Measurements from ENCODE around the gene GAB3. TPM values are rescaled to one million over a fixed set of nuclear protein-coding genes. Genes with fewer than 3 reads are reported as not detected.

GAB3 gene
- total RNA-seq, 1 donor from 2014 or later: 2.9 TPM

GRCh38 chrX:154731184-154731583 is 19.7 kb downstream of the GAB3 start:
- no peak for DNase-seq (ENCODE audit: low spot score in 2 of 2)
- Histone ChIP-seq H3K4me1 (peaks cover 17 to 67% of the 10 kb centered on the region in 2 donors), H3K27me3 (no peaks in the 10 kb centered on the region), H3K9me3 (no peaks in the 10 kb centered on the region), H3K4me3 (no peak overlapping the region), H3K27ac (peak overlapping the region; percentile 80 to 81), H3K36me3 (no peaks in the 10 kb centered on the region)
- no peak for TF ChIP-seq CTCF (IDR thresholded peaks at IDR 0.05)
- intact Hi-C loops (cut with DNase I): no loop called here

GRCh38 chrX:154730253-154730891 is 20.5 kb downstream of the GAB3 start:
- intact Hi-C loops (cut with DNase I): no loop called here
- H3K36me3 ChIP-seq: no peaks in the 10 kb centered on the region
- H3K4me3 ChIP-seq: no peak overlapping the region
- H3K27me3 ChIP-seq: no peaks in the 10 kb centered on the region
- H3K4me1 ChIP-seq: peaks cover 14 to 59% of the 10 kb centered on the region in 2 donors
- no peak for TF ChIP-seq CTCF (IDR thresholded peaks at IDR 0.05)
- H3K9me3 ChIP-seq: no peaks in the 10 kb centered on the region
- DNase-seq (ENCODE audit: low spot score in 2 of 2): no peak
- peak overlapping the region; percentile 80 to 81 for H3K27ac ChIP-seq

GRCh38 chrX:154729439-154729838 is 21.4 kb downstream of the GAB3 start:
- Histone ChIP-seq H3K4me3 (no peak overlapping the region), H3K27me3 (no peaks in the 10 kb centered on the region), H3K4me1 (peaks cover 9 to 51% of the 10 kb centered on the region in 2 donors), H3K9me3 (no peaks in the 10 kb centered on the region), H3K36me3 (no peaks in the 10 kb centered on the region), H3K27ac (peak overlapping the region; percentile 80 to 81)
- TF ChIP-seq CTCF (IDR thresholded peaks at IDR 0.05): no peak
- no peak for DNase-seq (ENCODE audit: low spot score in 2 of 2)
- intact Hi-C loops (cut with DNase I): no loop called here

GRCh38 chrX:154728431-154729190 is 22.3 kb downstream of the GAB3 start:
- DNase-seq (ENCODE audit: low spot score in 2 of 2): no peak
- Histone ChIP-seq H3K27ac (peak overlapping the region; percentile 80 to 81), H3K9me3 (no peaks in the 10 kb centered on the region), H3K4me3 (no peak overlapping the region), H3K36me3 (no peaks in the 10 kb centered on the region), H3K4me1 (peaks cover 8 to 46% of the 10 kb centered on the region in 2 donors), H3K27me3 (no peaks in the 10 kb centered on the region)
- intact Hi-C loops (cut with DNase I): no loop called here
- no peak for TF ChIP-seq CTCF (IDR thresholded peaks at IDR 0.05)

DNA sequence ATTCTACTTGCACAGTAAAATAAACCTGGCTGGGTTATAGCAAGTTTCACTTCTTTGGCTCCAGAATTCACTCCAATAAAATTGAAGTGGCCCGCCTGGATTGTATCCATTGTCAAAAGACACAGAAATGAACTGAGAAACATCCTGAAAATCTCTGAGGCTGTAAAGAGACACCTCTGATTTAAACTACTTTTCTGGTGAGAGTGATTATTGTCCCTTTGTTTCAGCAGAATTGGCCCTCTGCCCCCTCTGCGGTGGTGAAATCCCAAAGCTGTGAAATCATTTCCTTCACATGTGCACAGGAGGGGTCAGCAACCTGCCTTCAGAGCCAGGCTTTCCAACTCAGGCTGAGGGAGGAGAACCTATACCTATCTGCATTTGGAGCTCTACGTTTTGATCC is 23.0 kb downstream of the GAB3 start:
- DNase-seq (ENCODE audit: low spot score in 2 of 2): peak in 1 of 2 donors; percentile 81
- no peak overlapping the region for H3K4me3 ChIP-seq
- peaks cover 8 to 39% of the 10 kb centered on the region in 2 donors for H3K4me1 ChIP-seq
- no peaks in the 10 kb centered on the region for H3K36me3 ChIP-seq
- peak overlapping the region; percentile 80 to 81 for H3K27ac ChIP-seq
- no peaks in the 10 kb centered on the region for H3K27me3 ChIP-seq
- intact Hi-C loops (cut with DNase I): no loop called here
- H3K9me3 ChIP-seq: no peaks in the 10 kb centered on the region
- TF ChIP-seq CTCF (IDR thresholded peaks at IDR 0.05): no peak
